Spleen (tissue), 7 donors: ENCODE measurements around the gene STS.

Experiments
- POLR2A ChIP-seq, 3 donors: fragments of 450-650 bp; IDR thresholded peaks; one replicate each; pipeline ENCODE4 v1.5.1; 2017; ENCODE audit warnings: antibody characterized with exemption in 3 of 3, mild to moderate bottlenecking in 1 of 3
- TF ChIP-seq, protein P1 (sequence below), 11 experiments: fragments of 200-600 bp in 7 of 11; fragments of 450-650 bp in 4 of 11; sonication (generic) in 4 of 11; IDR thresholded peaks in 8 of 11; conservative IDR thresholded peaks in 3 of 11; 1 replicate in 7 of 11; 2 replicates in 4 of 11; pipeline versions ENCODE4 v1.4.0 to v1.8.0; 2016 to 2021; ENCODE audit warnings: antibody characterized with exemption in 11 of 11, inconsistent platforms in 4 of 11, mild to moderate bottlenecking in 1 of 11
- donor health status: DM: no; HTN: no; CAD: no; lungs with moderate emphysema.
- donor health status: DM: no; HTN: no; CAD: no.
- donor health status: DM: no; HTN: no; CAD: no.

DNA sequence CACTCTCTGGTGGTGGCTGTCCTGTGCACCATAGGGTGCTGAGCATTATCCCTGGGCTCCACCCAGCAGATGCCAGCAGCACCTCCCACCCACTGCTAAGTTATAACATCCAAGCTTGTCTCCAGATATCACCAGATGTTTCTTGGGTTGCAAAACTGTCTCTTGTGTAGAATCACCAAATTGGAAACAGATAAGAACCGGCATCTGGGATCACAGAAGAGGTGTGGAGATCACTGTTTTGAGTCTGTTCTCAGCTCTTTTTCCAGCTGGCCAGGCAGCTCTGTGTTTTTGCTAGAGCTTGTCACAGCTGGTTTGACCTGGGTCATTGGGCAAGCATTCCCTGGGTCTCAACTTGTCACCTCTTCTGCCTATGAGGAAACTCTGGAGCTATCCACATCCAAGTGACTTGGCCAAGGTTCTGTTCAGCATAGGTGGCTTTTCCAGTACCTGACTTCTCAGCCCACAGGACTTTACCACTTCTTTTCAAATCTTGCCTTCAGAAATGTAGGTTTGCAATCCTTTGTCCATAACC, 15.7 kb downstream of the STS start:
- TF ChIP-seq, protein P1, sequence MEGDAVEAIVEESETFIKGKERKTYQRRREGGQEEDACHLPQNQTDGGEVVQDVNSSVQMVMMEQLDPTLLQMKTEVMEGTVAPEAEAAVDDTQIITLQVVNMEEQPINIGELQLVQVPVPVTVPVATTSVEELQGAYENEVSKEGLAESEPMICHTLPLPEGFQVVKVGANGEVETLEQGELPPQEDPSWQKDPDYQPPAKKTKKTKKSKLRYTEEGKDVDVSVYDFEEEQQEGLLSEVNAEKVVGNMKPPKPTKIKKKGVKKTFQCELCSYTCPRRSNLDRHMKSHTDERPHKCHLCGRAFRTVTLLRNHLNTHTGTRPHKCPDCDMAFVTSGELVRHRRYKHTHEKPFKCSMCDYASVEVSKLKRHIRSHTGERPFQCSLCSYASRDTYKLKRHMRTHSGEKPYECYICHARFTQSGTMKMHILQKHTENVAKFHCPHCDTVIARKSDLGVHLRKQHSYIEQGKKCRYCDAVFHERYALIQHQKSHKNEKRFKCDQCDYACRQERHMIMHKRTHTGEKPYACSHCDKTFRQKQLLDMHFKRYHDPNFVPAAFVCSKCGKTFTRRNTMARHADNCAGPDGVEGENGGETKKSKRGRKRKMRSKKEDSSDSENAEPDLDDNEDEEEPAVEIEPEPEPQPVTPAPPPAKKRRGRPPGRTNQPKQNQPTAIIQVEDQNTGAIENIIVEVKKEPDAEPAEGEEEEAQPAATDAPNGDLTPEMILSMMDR (IDR thresholded peaks at IDR 0.05 in 8 of 11, conservative IDR thresholded peaks at IDR 0.05 in 3 of 11) = no peak
- TF ChIP-seq POLR2A (IDR thresholded peaks at IDR 0.05) = no peak
